ENCODE results near the gene RMDN2.

The RMDN2 gene

DNA sequence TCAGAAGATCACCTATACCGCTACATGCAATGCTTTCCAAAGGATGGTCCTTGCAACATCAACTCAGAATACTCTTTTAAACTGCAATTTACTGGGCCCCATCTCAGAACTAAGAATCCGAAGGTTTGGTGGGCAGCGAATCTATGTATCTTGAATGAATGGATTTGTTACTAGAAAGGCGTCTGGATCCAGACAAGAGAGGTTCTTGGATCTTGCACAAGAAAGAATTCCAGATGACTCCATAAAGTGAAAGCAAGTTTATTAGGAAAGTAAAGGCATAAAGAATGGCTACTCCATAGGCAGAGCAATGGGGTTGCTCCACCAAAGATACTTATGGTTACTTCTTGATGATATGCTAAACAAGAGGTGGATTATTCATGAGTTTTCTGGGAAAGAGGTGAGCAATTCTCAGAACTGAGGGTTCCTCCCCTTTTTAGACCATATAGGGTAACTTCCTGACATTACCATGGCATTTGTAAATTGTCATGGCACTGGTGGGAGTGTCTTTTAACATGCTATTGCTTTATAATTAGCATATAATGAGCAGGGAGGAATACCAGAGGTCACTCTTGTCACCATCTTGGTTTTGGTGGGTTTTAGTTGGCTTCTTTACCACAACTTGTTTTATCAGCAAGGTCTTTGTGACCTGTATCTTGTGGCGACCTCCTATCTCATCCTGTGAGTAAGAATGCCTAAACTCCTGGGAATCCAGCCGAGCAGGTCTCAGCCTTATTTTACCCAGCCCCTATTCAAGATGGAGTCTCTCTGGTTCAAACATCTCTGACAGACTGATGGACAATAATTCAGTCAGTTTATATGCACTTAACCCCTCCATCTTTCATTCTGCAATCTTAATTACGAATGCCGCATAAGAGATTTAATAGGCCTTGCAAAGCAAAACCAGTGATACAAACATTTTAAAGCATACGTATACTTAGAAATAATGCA lies 7.5 kb upstream of the RMDN2 start:
- DNase-seq (ENCODE audit: low read depth): no peak
- TF ChIP-seq, protein P1, sequence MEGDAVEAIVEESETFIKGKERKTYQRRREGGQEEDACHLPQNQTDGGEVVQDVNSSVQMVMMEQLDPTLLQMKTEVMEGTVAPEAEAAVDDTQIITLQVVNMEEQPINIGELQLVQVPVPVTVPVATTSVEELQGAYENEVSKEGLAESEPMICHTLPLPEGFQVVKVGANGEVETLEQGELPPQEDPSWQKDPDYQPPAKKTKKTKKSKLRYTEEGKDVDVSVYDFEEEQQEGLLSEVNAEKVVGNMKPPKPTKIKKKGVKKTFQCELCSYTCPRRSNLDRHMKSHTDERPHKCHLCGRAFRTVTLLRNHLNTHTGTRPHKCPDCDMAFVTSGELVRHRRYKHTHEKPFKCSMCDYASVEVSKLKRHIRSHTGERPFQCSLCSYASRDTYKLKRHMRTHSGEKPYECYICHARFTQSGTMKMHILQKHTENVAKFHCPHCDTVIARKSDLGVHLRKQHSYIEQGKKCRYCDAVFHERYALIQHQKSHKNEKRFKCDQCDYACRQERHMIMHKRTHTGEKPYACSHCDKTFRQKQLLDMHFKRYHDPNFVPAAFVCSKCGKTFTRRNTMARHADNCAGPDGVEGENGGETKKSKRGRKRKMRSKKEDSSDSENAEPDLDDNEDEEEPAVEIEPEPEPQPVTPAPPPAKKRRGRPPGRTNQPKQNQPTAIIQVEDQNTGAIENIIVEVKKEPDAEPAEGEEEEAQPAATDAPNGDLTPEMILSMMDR (conservative IDR thresholded peaks at IDR 0.05; ENCODE audit: low read depth, low read length): no peak
- H3K4me3 ChIP-seq (ENCODE audit: low read length): no peak overlapping the region

DNA sequence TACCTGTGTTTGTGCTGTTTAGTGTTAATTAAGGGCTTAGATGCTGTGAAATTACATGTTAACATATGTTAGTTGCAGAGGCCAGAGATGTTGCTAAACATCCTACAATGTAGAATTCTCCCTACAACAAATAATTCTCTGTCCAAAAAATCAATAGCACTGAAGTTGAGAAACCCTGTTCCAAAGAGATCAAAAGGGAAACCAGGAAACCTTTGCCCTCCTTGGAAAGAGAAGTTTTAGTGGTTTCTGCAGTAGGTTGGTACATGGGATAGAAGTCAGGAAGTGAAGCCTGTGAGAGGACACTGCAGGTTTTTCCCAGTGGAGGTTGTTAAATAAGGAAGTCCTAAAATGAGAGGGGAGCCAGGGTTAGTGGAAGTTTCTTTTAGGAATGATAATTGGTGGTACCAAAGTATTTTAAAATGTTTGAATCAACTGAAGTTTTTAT lies 6.3 kb upstream of the RMDN2 start:
- TF ChIP-seq, protein P1 (conservative IDR thresholded peaks at IDR 0.05; ENCODE audit: low read depth, low read length): no peak
- H3K4me3 ChIP-seq (ENCODE audit: low read length): no peak overlapping the region
- no peak for DNase-seq (ENCODE audit: low read depth)

DNA sequence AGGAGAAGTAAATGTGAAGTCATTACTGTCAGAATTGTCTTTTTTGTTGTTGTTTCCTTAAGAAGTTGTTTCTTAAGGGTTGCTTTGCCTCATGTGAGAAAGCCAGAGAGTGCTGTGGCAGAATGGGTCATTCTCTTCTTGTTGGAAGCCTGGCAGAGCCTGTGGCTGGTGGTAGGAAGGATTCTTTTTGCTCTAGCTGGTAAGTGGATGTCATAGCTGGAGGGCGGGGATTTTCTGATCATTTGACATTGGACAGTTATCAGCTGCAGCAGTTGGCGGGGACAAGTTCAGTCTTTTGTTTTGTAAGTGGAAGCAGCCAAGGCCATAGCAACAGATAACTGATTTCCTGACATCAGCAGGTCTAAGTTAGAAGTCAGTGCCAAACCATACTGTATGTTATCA lies 5.5 kb upstream of the RMDN2 start:
- H3K4me3 ChIP-seq (ENCODE audit: low read length): no peak overlapping the region
- DNase-seq (ENCODE audit: low read depth): no peak
- TF ChIP-seq, protein P1 (conservative IDR thresholded peaks at IDR 0.05; ENCODE audit: low read depth, low read length): no peak

DNA sequence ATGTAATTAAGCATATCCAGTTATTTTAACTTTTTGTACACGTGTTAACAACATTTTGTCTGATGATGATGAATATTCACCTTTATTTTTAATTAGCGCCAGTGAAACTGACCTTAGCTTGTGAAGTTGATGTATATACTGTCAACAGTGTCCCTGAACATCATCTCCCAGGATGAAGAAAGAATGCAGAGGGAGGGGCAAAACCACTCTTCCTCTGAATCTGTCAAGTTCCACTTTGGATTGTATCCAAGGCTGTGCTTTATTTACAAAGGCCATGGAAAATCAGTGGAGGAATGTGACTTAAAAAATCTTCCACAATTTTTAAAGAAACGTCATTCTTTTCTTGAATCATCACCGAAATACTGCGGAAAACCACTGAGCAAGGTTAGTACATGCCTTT lies 4.5 kb upstream of the RMDN2 start:
- TF ChIP-seq, protein P1 (conservative IDR thresholded peaks at IDR 0.05; ENCODE audit: low read depth, low read length): no peak
- DNase-seq (ENCODE audit: low read depth): no peak
- H3K4me3 ChIP-seq (ENCODE audit: low read length): no peak overlapping the region

DNA sequence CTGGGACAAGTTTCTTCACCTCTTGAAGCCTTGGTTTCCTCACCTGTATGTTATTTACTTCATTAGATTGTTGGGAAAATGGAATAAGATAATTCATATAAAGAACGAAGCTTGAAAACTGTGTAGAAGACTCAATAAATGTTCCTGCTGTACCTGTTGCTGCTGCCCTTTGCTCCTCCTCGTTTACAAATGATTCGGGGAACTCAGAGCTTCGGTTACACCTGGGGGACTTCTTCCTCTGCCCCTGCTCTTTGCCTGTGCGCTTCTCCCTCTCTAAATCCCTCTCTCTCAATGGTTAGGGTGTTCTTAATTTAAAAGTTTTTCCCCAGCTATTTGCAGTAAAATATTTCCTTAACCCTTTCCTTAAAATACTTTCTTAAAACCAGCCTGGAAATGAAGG lies 3.3 kb upstream of the RMDN2 start:
- TF ChIP-seq, protein P1 (conservative IDR thresholded peaks at IDR 0.05; ENCODE audit: low read depth, low read length): no peak
- DNase-seq (ENCODE audit: low read depth): no peak
- H3K4me3 ChIP-seq (ENCODE audit: low read length): no peak overlapping the region

DNA sequence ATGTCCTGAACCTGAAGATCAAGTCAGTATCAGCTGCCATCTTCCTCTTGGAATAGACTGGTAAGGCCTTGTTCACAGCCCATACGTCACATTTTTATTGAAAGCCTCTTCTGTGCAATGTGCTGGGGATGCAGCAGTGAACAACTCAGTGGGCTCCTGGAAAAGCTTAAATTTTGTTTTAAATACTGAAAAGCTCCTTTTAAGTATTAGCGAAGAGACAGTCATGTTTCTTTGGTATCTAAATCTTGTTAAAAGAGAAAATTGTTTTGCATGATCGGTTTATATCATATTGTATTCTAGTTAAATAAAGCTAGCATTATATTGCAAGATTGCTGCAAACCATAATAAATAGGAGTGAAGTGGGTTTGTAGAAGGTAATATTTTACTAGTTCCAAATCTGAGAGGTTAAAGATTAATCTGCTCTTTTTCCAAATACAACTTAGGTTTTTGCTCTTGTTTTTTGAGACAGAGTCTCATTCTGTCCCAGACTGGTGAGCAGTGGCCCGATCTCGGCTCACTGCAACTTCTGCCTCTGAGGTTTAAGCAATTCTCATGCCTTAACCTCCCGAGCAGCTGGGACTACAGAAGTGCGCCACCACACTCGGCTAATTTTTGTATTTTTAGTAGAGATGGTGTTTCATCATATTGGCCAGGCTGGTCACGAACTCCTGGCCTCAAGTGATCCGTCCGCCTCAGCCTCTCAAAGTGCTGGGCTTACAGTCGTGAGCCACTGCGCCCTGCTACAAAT lies 1.6 kb upstream of the RMDN2 start:
- no peak overlapping the region for H3K4me3 ChIP-seq (ENCODE audit: low read length)
- TF ChIP-seq, protein P1 (conservative IDR thresholded peaks at IDR 0.05; ENCODE audit: low read depth, low read length): no peak
- no peak for DNase-seq (ENCODE audit: low read depth)
